ENCODE results near the gene HYCC2.
A peak's percentile ranks its signal among the peaks of the same experiment; 100 is the strongest.
"Not testable (repeated sequence)": the region's sequence is repeated elsewhere in the genome, so short reads cannot be mapped to it uniquely, and the experiment has no call there.

Gene HYCC2

DNA sequence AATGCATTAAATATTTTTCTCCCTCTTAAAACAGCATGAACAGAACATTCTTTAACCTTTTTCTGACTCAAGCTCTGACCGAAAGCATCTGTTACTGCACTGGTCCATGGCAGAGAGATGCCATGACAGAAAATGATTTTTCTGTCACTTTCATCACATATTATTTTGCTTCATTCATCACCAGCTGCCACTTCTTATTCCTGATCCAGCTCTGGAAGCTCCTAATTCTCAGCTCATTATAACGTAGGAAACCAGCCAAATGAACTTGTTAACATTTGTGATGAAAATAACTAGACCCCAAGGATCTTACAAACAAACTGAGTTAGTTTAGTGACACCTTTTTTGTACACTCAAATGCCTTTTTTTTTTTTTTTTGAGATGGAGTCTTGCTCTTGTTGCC, 36.9 kb upstream of the HYCC2 start:
- no peaks in the 10 kb centered on the region for H3K9me3 Mint-ChIP-seq
- H3K36me3 Mint-ChIP-seq (ENCODE audit: insufficient read depth), result no peaks in the 10 kb centered on the region
- H3K4me3 Mint-ChIP-seq, result no peak overlapping the region
- ATAC-seq (replicated peaks; ENCODE audit: extremely low read depth, poor library complexity, severe bottlenecking), result no peak
- H3K27ac Mint-ChIP-seq (ENCODE audit: low read depth), result no peak overlapping the region
- H3K27me3 Mint-ChIP-seq, result no peaks in the 10 kb centered on the region
- DNase-seq (ENCODE audit: low spot score in 2 of 2), result no peak
- H3K4me1 Mint-ChIP-seq, result peaks cover 2% of the 10 kb centered on the region

DNA sequence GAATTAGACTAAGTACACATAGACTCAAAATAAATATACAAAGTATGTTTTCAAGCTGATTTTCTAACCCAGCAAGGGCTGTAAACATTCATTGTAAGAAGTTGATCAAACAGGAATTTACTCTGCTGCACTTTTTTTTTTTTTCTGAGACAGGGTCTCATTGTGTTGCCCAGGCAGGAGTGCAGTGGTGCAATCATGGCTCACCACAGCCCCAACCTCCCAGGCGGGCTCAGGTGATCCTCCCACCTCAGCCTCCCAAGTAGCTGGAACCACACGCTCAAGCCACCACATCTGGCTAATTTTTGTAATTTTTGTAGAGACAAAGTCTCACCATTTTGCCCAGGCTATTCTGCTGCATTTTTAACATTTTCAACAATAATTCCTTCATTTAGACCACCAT, 36.2 kb upstream of the HYCC2 start:
- no peaks in the 10 kb centered on the region for H3K9me3 Mint-ChIP-seq
- no peaks in the 10 kb centered on the region for H3K4me1 Mint-ChIP-seq
- no peak for ATAC-seq (replicated peaks; ENCODE audit: extremely low read depth, poor library complexity, severe bottlenecking)
- no peak overlapping the region for H3K4me3 Mint-ChIP-seq
- H3K27me3 Mint-ChIP-seq, result no peaks in the 10 kb centered on the region
- H3K27ac Mint-ChIP-seq (ENCODE audit: low read depth), result no peak overlapping the region
- H3K36me3 Mint-ChIP-seq (ENCODE audit: insufficient read depth), result no peaks in the 10 kb centered on the region
- DNase-seq (ENCODE audit: low spot score in 2 of 2), result no peak

DNA sequence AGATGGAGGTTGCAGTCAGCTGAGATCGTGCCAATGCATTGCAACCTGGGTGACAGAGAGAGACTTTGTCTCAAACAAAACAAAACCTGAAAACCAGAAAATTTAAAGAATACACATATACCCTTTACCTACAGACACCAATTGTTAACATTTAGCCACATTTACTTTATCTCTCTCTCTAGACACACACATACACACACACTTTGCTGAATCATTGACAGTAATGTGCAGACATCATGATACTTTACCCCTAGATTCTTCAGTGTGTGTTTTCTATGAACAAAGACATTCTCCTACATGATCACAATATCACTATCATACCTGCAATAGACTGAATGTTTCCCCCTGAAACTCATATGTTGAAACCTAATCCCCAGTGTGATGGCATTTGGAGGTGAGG, 34.3 kb upstream of the HYCC2 start:
- ATAC-seq (replicated peaks; ENCODE audit: extremely low read depth, poor library complexity, severe bottlenecking), result no peak
- H3K9me3 Mint-ChIP-seq, result no peaks in the 10 kb centered on the region
- H3K4me3 Mint-ChIP-seq, result no peak overlapping the region
- H3K27me3 Mint-ChIP-seq, result no peaks in the 10 kb centered on the region
- no peaks in the 10 kb centered on the region for H3K4me1 Mint-ChIP-seq
- H3K27ac Mint-ChIP-seq (ENCODE audit: low read depth), result no peak overlapping the region
- H3K36me3 Mint-ChIP-seq (ENCODE audit: insufficient read depth), result peaks cover 3% of the 10 kb centered on the region
- no peak for DNase-seq (ENCODE audit: low spot score in 2 of 2)

DNA sequence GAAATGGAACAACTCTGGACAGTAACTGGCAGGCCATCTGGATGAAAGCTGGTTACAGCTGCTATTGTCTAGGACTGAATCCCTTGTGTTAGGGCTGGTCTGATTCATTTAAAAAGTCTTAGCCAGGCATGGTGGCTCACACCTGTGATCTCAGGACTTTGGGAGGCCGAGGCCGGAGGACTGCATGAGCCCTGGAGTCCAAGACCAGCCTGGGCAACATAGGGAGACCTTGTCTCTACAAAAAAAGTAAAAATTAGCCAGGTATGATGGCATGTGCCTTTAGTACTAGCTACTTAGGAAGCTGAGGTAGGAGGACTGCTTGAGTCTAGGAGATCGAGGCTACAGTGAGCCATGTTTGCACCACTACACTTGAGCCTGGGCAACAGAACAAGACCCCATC, 29.0 kb upstream of the HYCC2 start:
- peaks cover 3% of the 10 kb centered on the region for H3K36me3 Mint-ChIP-seq (ENCODE audit: insufficient read depth)
- no peak overlapping the region for H3K27ac Mint-ChIP-seq (ENCODE audit: low read depth)
- H3K4me1 Mint-ChIP-seq, result no peaks in the 10 kb centered on the region
- H3K4me3 Mint-ChIP-seq, result no peak overlapping the region
- ATAC-seq (replicated peaks; ENCODE audit: extremely low read depth, poor library complexity, severe bottlenecking), result no peak
- DNase-seq (ENCODE audit: low spot score in 2 of 2), result no peak
- no peaks in the 10 kb centered on the region for H3K27me3 Mint-ChIP-seq
- no peaks in the 10 kb centered on the region for H3K9me3 Mint-ChIP-seq

DNA sequence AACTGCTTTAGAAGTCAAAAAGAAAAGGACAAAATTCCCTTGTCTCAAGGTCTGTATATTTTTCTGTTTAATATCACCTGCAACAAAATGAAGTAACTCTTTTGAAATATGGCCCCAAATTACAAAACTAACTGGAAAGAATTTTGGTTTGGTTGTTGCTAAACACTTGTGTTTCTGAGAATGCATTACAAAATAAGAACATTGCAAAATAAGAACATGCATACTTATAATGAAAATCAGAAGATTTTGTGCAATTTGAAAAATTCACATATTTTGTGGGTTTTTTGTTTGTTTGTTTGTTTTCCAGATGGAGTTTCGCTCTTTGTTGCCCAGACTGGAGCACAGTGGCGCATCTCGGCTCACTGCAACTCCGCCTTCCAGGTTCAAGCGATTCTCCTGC, 22.1 kb upstream of the HYCC2 start:
- no peak overlapping the region for H3K27ac Mint-ChIP-seq (ENCODE audit: low read depth)
- ATAC-seq (replicated peaks; ENCODE audit: extremely low read depth, poor library complexity, severe bottlenecking), result no peak
- DNase-seq (ENCODE audit: low spot score in 2 of 2), result no peak

DNA sequence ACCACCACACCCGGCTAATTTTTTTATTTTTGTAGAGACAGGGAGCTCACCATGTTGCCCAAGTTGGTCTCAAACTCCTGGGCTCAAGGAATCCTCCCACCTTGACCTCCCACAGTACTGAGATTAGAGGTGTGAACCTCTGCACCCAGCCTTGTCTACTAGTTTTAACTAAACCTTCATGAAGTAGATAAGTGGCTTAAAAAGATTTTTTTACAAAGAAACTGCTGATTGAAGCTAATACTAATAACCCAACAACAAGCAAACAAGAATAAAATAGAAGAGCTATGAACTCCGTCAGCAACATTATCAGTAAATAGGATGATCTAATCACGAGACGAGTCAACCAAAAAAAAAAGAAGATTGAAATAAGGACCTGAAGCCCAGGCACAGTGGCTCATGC, 19.1 kb upstream of the HYCC2 start:
- no peaks in the 10 kb centered on the region for H3K9me3 Mint-ChIP-seq
- no peak overlapping the region for H3K27ac Mint-ChIP-seq (ENCODE audit: low read depth)
- peaks cover 21% of the 10 kb centered on the region for H3K36me3 Mint-ChIP-seq (ENCODE audit: insufficient read depth)
- DNase-seq (ENCODE audit: low spot score in 2 of 2) (no peak), ATAC-seq (replicated peaks; ENCODE audit: extremely low read depth, poor library complexity, severe bottlenecking) (no peak)
- no peaks in the 10 kb centered on the region for H3K4me1 Mint-ChIP-seq
- H3K27me3 Mint-ChIP-seq, result no peaks in the 10 kb centered on the region
- no peak overlapping the region for H3K4me3 Mint-ChIP-seq

More for the DNA sequence above, 22.1 kb upstream of the HYCC2 start:
- H3K36me3 Mint-ChIP-seq (ENCODE audit: insufficient read depth), result peaks cover 4% of the 10 kb centered on the region
- H3K4me3 Mint-ChIP-seq, result no peak overlapping the region
- no peaks in the 10 kb centered on the region for H3K9me3 Mint-ChIP-seq
- H3K27me3 Mint-ChIP-seq, result no peaks in the 10 kb centered on the region
- H3K4me1 Mint-ChIP-seq, result no peaks in the 10 kb centered on the region

DNA sequence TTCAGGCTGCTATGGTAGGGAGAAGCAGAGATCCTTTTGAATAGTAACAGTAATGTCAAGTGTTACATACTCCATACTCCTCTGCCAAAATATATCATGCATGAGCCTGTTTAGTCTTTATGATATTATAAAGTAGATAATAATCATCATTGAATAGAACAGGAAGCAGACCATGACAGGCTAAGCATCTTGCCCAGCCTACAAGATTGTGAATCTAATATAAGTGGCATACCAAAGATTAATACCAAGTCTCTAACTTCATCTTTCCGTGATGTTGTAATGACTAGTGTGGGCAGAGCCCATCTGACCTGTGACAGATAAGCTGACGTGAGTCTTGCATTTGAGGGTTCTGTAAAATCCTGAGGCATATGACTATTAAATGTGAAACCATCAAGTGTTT, 13.4 kb upstream of the HYCC2 start:
- Mint-ChIP-seq H3K27me3 (no peaks in the 10 kb centered on the region), H3K36me3 (ENCODE audit: insufficient read depth) (peaks cover 49% of the 10 kb centered on the region), H3K4me1 (no peaks in the 10 kb centered on the region), H3K27ac (ENCODE audit: low read depth) (no peak overlapping the region), H3K9me3 (no peaks in the 10 kb centered on the region), H3K4me3 (no peak overlapping the region)
- ATAC-seq (replicated peaks; ENCODE audit: extremely low read depth, poor library complexity, severe bottlenecking) (no peak), DNase-seq (ENCODE audit: low spot score in 2 of 2) (no peak)

DNA sequence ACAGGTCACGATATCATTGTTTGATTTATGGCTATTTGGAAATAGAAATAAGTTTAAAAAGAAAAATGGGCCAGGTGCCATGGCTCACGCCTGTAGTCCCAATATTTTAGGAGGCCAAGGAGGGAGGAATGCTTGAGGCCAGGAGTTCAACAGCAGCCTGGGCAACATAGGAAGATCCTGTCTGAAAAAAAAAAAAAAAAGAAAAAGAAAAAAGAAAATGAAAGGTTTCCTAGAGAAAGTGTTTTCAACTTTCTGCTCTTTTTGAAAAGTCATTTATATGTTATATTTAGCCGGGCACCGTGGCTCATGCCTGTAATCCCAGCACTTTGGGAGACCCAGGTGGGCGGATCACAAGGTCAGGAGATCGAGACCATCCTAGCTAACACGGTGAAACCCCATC, 3.5 kb upstream of the HYCC2 start:
- no peak overlapping the region for H3K4me3 Mint-ChIP-seq
- H3K9me3 Mint-ChIP-seq, result no peaks in the 10 kb centered on the region
- no peak overlapping the region for H3K27ac Mint-ChIP-seq (ENCODE audit: low read depth)
- DNase-seq (ENCODE audit: low spot score in 2 of 2) (no peak), ATAC-seq (replicated peaks; ENCODE audit: extremely low read depth, poor library complexity, severe bottlenecking) (no peak)
- H3K4me1 Mint-ChIP-seq, result peaks cover 25% of the 10 kb centered on the region
- no peaks in the 10 kb centered on the region for H3K27me3 Mint-ChIP-seq
- H3K36me3 Mint-ChIP-seq (ENCODE audit: insufficient read depth), result peaks cover 24% of the 10 kb centered on the region

DNA sequence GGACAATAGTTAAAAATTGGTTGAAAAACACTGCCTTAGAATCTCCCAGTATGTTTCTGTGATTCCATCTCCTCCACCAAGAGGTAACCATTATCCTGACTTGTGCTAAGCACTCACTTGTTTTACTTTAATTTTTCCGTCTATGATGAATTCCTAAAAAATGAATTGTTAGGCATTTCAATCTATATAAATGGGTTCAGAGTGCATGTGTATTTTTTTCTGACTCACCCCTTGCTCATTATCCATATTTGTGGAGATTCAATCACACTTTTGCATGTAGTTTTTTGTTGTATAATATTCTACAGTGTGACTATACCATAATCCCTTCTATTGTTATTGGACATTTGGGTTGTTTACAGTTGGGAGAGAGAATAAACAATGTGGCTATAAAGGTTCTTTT, 1.6 kb upstream of the HYCC2 start:
- peak overlapping the region; percentile 95 for H3K4me3 Mint-ChIP-seq
- H3K4me1 Mint-ChIP-seq, result peaks cover 41% of the 10 kb centered on the region

DNA sequence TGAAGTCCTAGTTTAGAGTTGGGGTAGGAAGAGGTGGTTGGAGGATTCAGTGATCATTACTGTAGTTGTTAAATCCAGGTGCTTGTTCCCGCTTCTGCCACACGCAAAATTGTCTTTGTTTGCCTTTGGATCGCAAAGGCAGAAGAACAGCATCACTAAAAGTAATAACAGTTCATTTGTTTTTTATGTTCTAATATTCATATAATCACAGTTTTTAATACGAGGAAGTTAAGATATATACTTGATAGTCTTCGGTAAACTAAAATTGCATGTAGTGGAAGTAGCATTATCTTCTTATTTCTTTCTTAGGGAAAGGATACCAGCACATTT, 695 bp upstream of the HYCC2 start:
- ATAC-seq (replicated peaks; ENCODE audit: extremely low read depth, poor library complexity, severe bottlenecking), result no peak
- peak overlapping the region; percentile 95 for H3K4me3 Mint-ChIP-seq
- peaks cover 41% of the 10 kb centered on the region for H3K4me1 Mint-ChIP-seq
- H3K36me3 Mint-ChIP-seq (ENCODE audit: insufficient read depth), result peaks cover 19% of the 10 kb centered on the region
- DNase-seq (ENCODE audit: low spot score in 2 of 2), result no peak
- H3K9me3 Mint-ChIP-seq, result no peaks in the 10 kb centered on the region
- peak overlapping the region; percentile 98 for H3K27ac Mint-ChIP-seq (ENCODE audit: low read depth)
- H3K27me3 Mint-ChIP-seq, result no peaks in the 10 kb centered on the region

More for the DNA sequence above, 1.6 kb upstream of the HYCC2 start:
- Mint-ChIP-seq H3K9me3 (no peaks in the 10 kb centered on the region), H3K36me3 (ENCODE audit: insufficient read depth) (peaks cover 19% of the 10 kb centered on the region), H3K27me3 (no peaks in the 10 kb centered on the region), H3K27ac (ENCODE audit: low read depth) (no peak overlapping the region)
- ATAC-seq (replicated peaks; ENCODE audit: extremely low read depth, poor library complexity, severe bottlenecking) (no peak), DNase-seq (ENCODE audit: low spot score in 2 of 2) (no peak)

DNA sequence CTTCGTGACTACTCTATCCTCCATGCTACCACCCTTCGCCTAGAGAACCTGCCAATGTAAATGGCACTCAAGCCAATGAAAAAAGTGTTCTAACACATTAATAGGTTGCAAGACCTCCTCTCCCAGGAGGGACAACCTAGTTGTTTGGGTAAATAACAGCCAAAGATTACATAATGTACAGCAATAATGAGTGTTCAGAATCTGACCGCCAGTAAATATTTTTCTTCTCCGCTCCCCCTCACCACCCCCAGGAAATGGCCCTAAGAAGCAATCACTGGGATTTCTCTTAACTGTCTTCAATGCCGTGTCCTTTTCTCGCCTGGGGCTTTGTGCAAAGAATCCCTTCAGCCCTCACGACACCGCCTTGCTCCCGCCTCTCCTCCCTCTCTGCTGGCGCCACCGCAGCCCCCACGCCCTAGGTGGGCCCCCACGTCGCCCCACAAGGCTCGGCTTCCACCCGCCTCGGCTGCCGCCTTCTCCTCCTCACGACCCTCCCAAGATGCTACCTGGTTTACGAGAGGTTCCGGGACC, 458 bp downstream of the HYCC2 start:
- Mint-ChIP-seq H3K27me3 (no peaks in the 10 kb centered on the region), H3K36me3 (ENCODE audit: insufficient read depth) (peaks cover 19% of the 10 kb centered on the region), H3K4me3 (peak overlapping the region; percentile 95), H3K27ac (ENCODE audit: low read depth) (peak overlapping the region; percentile 98), H3K4me1 (peaks cover 49% of the 10 kb centered on the region), H3K9me3 (no peaks in the 10 kb centered on the region)
- DNase-seq (ENCODE audit: low spot score in 2 of 2) (no peak), ATAC-seq (replicated peaks; ENCODE audit: extremely low read depth, poor library complexity, severe bottlenecking) (peak; percentile 33)

DNA sequence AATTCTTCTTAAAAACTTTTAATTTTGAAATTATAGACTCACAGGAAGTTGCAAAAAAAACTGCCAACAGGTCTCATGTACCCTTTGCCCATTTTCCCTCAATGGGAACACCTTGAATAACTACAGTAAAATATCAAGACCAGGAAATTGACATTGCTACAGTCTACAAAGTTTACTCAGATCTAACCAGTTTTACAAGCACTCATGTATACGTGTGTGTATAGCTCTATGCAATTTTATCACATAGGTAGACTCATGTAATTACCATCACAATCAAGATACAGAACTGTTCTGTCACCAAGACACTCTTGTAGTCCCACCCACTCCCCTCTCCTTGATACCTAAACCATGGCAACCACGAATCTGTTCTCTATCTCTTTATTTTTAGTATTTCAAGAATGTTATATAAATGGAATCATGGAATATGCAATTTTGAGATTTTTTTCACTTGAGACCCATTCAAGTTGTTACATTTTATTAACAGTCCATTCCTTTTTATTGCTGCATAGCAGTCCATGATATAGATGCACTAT, 6.6 kb downstream of the HYCC2 start:
- no peak for DNase-seq (ENCODE audit: low spot score in 2 of 2)
- H3K4me1 Mint-ChIP-seq, result peaks cover 59% of the 10 kb centered on the region
- H3K27me3 Mint-ChIP-seq, result no peaks in the 10 kb centered on the region
- peaks cover 17% of the 10 kb centered on the region for H3K36me3 Mint-ChIP-seq (ENCODE audit: insufficient read depth)
- ATAC-seq (replicated peaks; ENCODE audit: extremely low read depth, poor library complexity, severe bottlenecking), result no peak
- H3K9me3 Mint-ChIP-seq, result no peaks in the 10 kb centered on the region
- no peak overlapping the region for H3K4me3 Mint-ChIP-seq
- H3K27ac Mint-ChIP-seq (ENCODE audit: low read depth), result no peak overlapping the region

DNA sequence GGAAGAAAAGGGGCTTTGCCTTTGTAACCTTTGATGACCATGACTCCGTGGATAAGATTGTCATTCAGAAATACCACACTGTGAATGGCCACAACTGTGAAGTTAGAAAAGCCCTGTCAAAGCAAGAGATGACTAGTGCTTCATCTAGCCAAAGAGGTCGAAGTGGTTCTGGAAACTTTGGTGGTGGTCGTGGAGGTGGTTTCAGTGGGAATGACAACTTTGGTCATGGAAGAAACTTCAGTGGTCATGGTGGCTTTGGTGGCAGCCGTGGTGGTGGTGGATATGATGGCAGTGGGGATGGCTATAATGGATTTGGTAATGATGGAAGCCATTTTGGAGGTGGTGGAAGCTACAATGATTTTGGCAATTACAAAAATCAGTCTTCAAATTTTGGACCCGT, 8.0 kb downstream of the HYCC2 start:
- Mint-ChIP-seq H3K27ac (ENCODE audit: low read depth) (peak overlapping the region; percentile 75), H3K36me3 (ENCODE audit: insufficient read depth) (peaks cover 13% of the 10 kb centered on the region), H3K4me1 (peaks cover 54% of the 10 kb centered on the region)
- ATAC-seq (replicated peaks; ENCODE audit: extremely low read depth, poor library complexity, severe bottlenecking); DNase-seq (ENCODE audit: low spot score in 2 of 2); H3K9me3 Mint-ChIP-seq; H3K4me3 Mint-ChIP-seq; H3K27me3 Mint-ChIP-seq: not testable (repeated sequence)

All from central memory CD8-positive, alpha-beta T cell (primary cell).